HG03159 (cell line): ENCODE data around the gene MUSTN1.

Source experiments
- ATAC-seq: cut with Tn5 transposase; IDR thresholded peaks from one replicate; pipeline ENCODE4 v1.9.1; 2021; ENCODE audit warnings: mild to moderate bottlenecking, moderate library complexity; ENCODE audit not compliant: unreplicated experiment

The MUSTN1 gene

GRCh38 chr3:52787672-52788625 is 46.9 kb downstream of the MUSTN1 start:
- ATAC-seq: no peak

GRCh38 chr3:52787246-52787645 is 47.6 kb downstream of the MUSTN1 start:
- ATAC-seq: no peak

GRCh38 chr3:52786330-52787215 is 48.2 kb downstream of the MUSTN1 start:
- ATAC-seq: no peak

- ATAC-seq: no peak
Observed at GRCh38 chr3:52784931-52785590, 49.8 kb downstream of the MUSTN1 start.

- ATAC-seq: no peak
Observed at GRCh38 chr3:52784021-52784621, 50.7 kb downstream of the MUSTN1 start.

- ATAC-seq: no peak
Observed at GRCh38 chr3:52783211-52783555, 51.6 kb downstream of the MUSTN1 start.
